CD8-positive, alpha-beta memory T cell (primary cell): ENCODE results near the gene ATXN1. TPM values are rescaled to one million over a fixed set of nuclear protein-coding genes. Genes with fewer than 3 reads are reported as not detected.

Experiments used
- CTCF ChIA-PET: fragments of 350-600 bp; sonication (Branson Sonifier 250); formaldehyde crosslinking; loops from one replicate; lab custom pipeline; 2021; ENCODE audit warnings: antibody characterized with exemption; lab: Charles Lee
- POLR2A ChIA-PET: fragments of 350-600 bp; sonication (Branson Sonifier 250); formaldehyde crosslinking; loops from one replicate; lab custom pipeline; 2021; ENCODE audit warnings: antibody characterized with exemption; lab: Charles Lee
- DNase-seq, 5 donors: peaks; one replicate each; pipeline versions ENCODE4 v3.0.0 to v3.0.0-alpha.2; 2020 to 2022; ENCODE audit warnings: mixed read lengths in 1 of 5
- H3K27ac ChIP-seq: one replicate; pipeline ENCODE4 v1.7.0; 2013; ENCODE audit warnings: low read depth, mild to moderate bottlenecking, low read length, moderate library complexity
- H3K27me3 ChIP-seq: 2 replicates; pipeline ENCODE4 v1.7.0; 2013; ENCODE audit warnings: low read length, mild to moderate bottlenecking; ENCODE audit not compliant: insufficient read depth, poor library complexity, severe bottlenecking
- H3K36me3 ChIP-seq: 2 replicates; pipeline ENCODE4 v1.7.0; 2013; ENCODE audit warnings: mild to moderate bottlenecking, low read length, moderate library complexity; ENCODE audit not compliant: insufficient read depth
- H3K4me1 ChIP-seq: 2 replicates; pipeline ENCODE4 v1.7.0; 2013; ENCODE audit warnings: mild to moderate bottlenecking, low read length, moderate library complexity; ENCODE audit not compliant: insufficient read depth
- H3K4me3 ChIP-seq: 2 replicates; pipeline ENCODE4 v1.7.0; 2013; ENCODE audit warnings: mild to moderate bottlenecking, low read length
- H3K9me3 ChIP-seq: 2 replicates; pipeline ENCODE4 v1.7.0; 2013; ENCODE audit warnings: mild to moderate bottlenecking, low read length
- H3K27ac Mint-ChIP-seq, 8 donors: one replicate each; pipeline ENCODE4 v1.8.0; 2020 to 2021; ENCODE audit warnings: mixed read lengths in 8 of 8, mild to moderate bottlenecking in 6 of 8, inconsistent platforms in 3 of 8, moderate library complexity in 3 of 8
- H3K27me3 Mint-ChIP-seq, 2 donors: one replicate each; pipeline ENCODE4 v1.8.0; 2020 to 2021; ENCODE audit warnings: mixed read lengths in 2 of 2, mild to moderate bottlenecking in 1 of 2, moderate library complexity in 1 of 2
- H3K36me3 Mint-ChIP-seq, 3 donors: one replicate each; pipeline ENCODE4 v1.8.0; 2020 to 2021; ENCODE audit warnings: mixed read lengths in 3 of 3, inconsistent platforms in 1 of 3, mild to moderate bottlenecking in 1 of 3
- H3K4me1 Mint-ChIP-seq, 3 donors: one replicate each; pipeline ENCODE4 v1.8.0; 2020 to 2021; ENCODE audit warnings: mixed read lengths in 3 of 3, inconsistent platforms in 1 of 3, mild to moderate bottlenecking in 1 of 3
- H3K4me3 Mint-ChIP-seq, 7 donors: one replicate each; pipeline ENCODE4 v1.8.0; 2020 to 2021; ENCODE audit warnings: mixed read lengths in 7 of 7, mild to moderate bottlenecking in 6 of 7, moderate library complexity in 4 of 7, inconsistent platforms in 2 of 7
- H3K9me3 Mint-ChIP-seq, 5 donors: one replicate each; pipeline ENCODE4 v1.8.0; 2020 to 2022; ENCODE audit warnings: mixed read lengths in 5 of 5, mild to moderate bottlenecking in 3 of 5, moderate library complexity in 2 of 5, inconsistent platforms in 1 of 5
- polyA plus RNA-seq: library from polyadenylated mRNA; unstranded; fragments of 300-500 nt; fragmentation: Illumina TruSeq; gene quantifications from one replicate; pipeline ENCODE4 v1.2.3, GENCODE V29; 2021
- total RNA-seq, 2 experiments: library from RNA; stranded (reverse); gene quantifications; one replicate each; pipeline ENCODE4 v1.2.3, GENCODE V29; 2021

ATXN1 gene
- total and polyA plus RNA-seq, 3 experiments from 2014 or later = 20.0 to 114 (median 111) TPM

DNA sequence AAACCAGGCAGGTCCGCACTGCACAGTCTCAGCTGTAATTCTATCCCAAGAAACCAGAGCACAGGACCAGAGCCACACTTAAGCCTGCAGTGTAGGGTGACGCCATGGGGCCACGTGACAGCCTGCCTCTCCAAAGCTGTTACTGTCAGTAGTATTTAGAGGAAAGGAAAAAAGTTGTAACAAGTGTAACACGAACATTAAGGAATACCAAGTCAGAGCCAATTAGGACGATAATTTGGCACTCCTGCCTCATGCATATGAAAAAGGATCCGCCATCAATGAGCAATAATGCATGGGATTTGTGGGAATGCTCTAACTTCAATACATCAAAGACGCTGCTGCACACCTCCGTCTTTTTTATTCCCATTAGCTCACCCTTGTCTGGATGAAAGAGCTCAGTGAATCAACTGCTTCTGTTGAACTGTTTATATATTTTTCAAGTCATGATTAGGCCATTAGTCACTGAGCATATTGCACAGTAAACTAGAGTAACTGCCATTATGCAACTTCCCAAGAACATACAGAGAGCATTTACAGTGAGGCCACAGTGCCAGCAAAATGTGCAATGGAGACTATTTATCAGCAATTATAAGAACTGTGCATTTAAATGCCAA lies 79.9 kb downstream of the ATXN1 start:
- no peak overlapping the region for H3K27ac ChIP-seq
- no peaks in the 10 kb centered on the region for H3K27me3 ChIP-seq
- no peak overlapping the region for H3K4me3 ChIP-seq
- Mint-ChIP-seq H3K36me3 (peaks cover 5 to 32% (median 10%) of the 10 kb centered on the region in 3 donors), H3K27me3 (no peaks in the 10 kb centered on the region), H3K4me1 (peaks cover 46 to 89% (median 75%) of the 10 kb centered on the region in 3 donors), H3K9me3 (no peaks in the 10 kb centered on the region), H3K4me3 (no peak overlapping the region), H3K27ac (peak overlapping the region in 2 of 8 donors; percentile 39 to 72)
- H3K9me3 ChIP-seq = no peaks in the 10 kb centered on the region
- ChIA-PET CTCF (interaction anchor here (0.7 to 1.7 kb wide), 5 partner anchors 9 to 82 kb away, joined by 3 to 5 read pairs (median 3); no protein-coding TSS in a partner anchor), POLR2A (no interaction called here)
- no peaks in the 10 kb centered on the region for H3K4me1 ChIP-seq
- no peaks in the 10 kb centered on the region for H3K36me3 ChIP-seq
- DNase-seq = no peak

GRCh38 chr6:16679050-16679449 lies 82.2 kb downstream of the ATXN1 start:
- Histone ChIP-seq H3K9me3 (no peaks in the 10 kb centered on the region), H3K27me3 (no peaks in the 10 kb centered on the region), H3K27ac (no peak overlapping the region), H3K36me3 (no peaks in the 10 kb centered on the region), H3K4me3 (no peak overlapping the region), H3K4me1 (no peaks in the 10 kb centered on the region)
- ChIA-PET CTCF (no interaction called here), POLR2A (no interaction called here)
- H3K27ac Mint-ChIP-seq = peak overlapping the region in 3 of 8 donors; percentile 17 to 40 (median 33)
- no peak for DNase-seq
- peaks cover 5 to 37% (median 10%) of the 10 kb centered on the region in 3 donors for H3K36me3 Mint-ChIP-seq
- peaks cover 42 to 85% (median 70%) of the 10 kb centered on the region in 3 donors for H3K4me1 Mint-ChIP-seq
- H3K27me3 Mint-ChIP-seq = no peaks in the 10 kb centered on the region
- no peaks in the 10 kb centered on the region for H3K9me3 Mint-ChIP-seq
- H3K4me3 Mint-ChIP-seq = no peak overlapping the region

GRCh38 chr6:16677458-16677857 lies 83.8 kb downstream of the ATXN1 start:
- Histone ChIP-seq H3K36me3 (no peaks in the 10 kb centered on the region), H3K27ac (no peak overlapping the region), H3K9me3 (no peaks in the 10 kb centered on the region), H3K4me3 (no peak overlapping the region), H3K27me3 (no peaks in the 10 kb centered on the region), H3K4me1 (no peaks in the 10 kb centered on the region)
- POLR2A ChIA-PET = interaction anchor here (0.6 kb wide), 1 partner anchor 82 kb away, joined by 5 read pairs; no protein-coding TSS in a partner anchor
- peak overlapping the region in 1 of 7 donors; percentile 23 for H3K4me3 Mint-ChIP-seq
- CTCF ChIA-PET = interaction anchor here (0.8 to 1.0 kb wide), 2 partner anchors 19 to 86 kb away, joined by 3 read pairs; no protein-coding TSS in a partner anchor
- H3K4me1 Mint-ChIP-seq = peaks cover 33 to 82% (median 64%) of the 10 kb centered on the region in 3 donors
- H3K36me3 Mint-ChIP-seq = peaks cover 5 to 28% (median 8%) of the 10 kb centered on the region in 3 donors
- DNase-seq = no peak
- H3K9me3 Mint-ChIP-seq = no peaks in the 10 kb centered on the region
- peak overlapping the region in 2 of 8 donors; percentile 49 to 64 for H3K27ac Mint-ChIP-seq
- H3K27me3 Mint-ChIP-seq = no peaks in the 10 kb centered on the region

DNA sequence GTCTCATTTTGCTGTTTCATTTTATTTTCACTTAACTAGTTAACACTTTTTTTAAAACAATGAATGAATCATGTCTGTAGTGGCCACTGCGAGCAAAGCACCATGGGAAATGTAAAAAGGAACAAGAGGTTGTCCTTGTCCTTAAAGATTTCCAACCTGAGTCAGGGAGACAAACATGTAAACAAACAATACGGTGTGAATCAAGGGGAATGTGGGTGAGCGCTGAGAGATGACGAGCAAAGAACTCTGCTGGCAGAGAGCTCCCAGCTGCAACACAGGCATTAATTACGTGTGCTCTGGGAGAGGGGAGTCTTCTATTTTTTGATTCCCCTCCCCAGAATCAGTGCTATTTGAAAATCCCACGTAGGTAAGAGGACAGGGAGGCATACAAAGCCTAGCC lies 84.3 kb downstream of the ATXN1 start:
- DNase-seq = no peak
- H3K36me3 ChIP-seq = no peaks in the 10 kb centered on the region
- peak overlapping the region in 5 of 7 donors; percentile 6 to 47 (median 28) for H3K4me3 Mint-ChIP-seq
- POLR2A ChIA-PET = interaction anchor here (0.6 kb wide), 1 partner anchor 82 kb away, joined by 5 read pairs; no protein-coding TSS in a partner anchor
- H3K27me3 ChIP-seq = no peaks in the 10 kb centered on the region
- no peaks in the 10 kb centered on the region for H3K27me3 Mint-ChIP-seq
- H3K9me3 Mint-ChIP-seq = no peaks in the 10 kb centered on the region
- no peaks in the 10 kb centered on the region for H3K9me3 ChIP-seq
- H3K27ac ChIP-seq = no peak overlapping the region
- CTCF ChIA-PET = interaction anchor here (0.8 kb wide), 1 partner anchor 87 kb away, joined by 3 read pairs; no protein-coding TSS in a partner anchor
- H3K4me1 Mint-ChIP-seq = peaks cover 38 to 85% (median 67%) of the 10 kb centered on the region in 3 donors
- peak overlapping the region in 7 of 8 donors; percentile 7 to 69 (median 47) for H3K27ac Mint-ChIP-seq
- H3K4me1 ChIP-seq = no peaks in the 10 kb centered on the region
- peaks cover 5 to 24% (median 7%) of the 10 kb centered on the region in 3 donors for H3K36me3 Mint-ChIP-seq
- H3K4me3 ChIP-seq = no peak overlapping the region

DNA sequence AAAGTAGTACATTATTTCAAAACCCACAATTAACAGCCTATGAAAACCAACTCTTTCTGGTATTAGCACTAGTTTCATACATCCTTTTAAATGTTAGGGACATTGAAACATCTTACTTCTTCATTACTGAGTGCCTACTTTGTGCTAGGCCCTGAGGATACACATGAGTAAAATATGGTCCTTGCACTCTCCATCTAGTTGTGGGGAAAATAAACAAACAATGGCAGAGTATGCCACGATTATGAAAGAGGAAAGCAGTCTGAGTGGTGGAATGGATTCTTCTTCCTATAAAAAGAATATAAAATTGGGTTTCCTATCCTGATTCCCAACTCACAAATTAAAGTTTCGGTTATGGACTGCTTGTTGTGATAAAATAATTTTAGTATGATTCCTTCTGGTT lies 84.9 kb downstream of the ATXN1 start:
- H3K4me1 ChIP-seq = no peaks in the 10 kb centered on the region
- DNase-seq = no peak
- peaks cover 5 to 18% (median 7%) of the 10 kb centered on the region in 3 donors for H3K36me3 Mint-ChIP-seq
- no peaks in the 10 kb centered on the region for H3K9me3 ChIP-seq
- H3K4me1 Mint-ChIP-seq = peaks cover 38 to 86% (median 68%) of the 10 kb centered on the region in 3 donors
- no peaks in the 10 kb centered on the region for H3K36me3 ChIP-seq
- ChIA-PET POLR2A (no interaction called here), CTCF (no interaction called here)
- H3K9me3 Mint-ChIP-seq = no peaks in the 10 kb centered on the region
- H3K4me3 Mint-ChIP-seq = peak overlapping the region in 1 of 7 donors; percentile 42
- H3K4me3 ChIP-seq = no peak overlapping the region
- peak overlapping the region in 6 of 8 donors; percentile 7 to 69 (median 46) for H3K27ac Mint-ChIP-seq
- H3K27me3 Mint-ChIP-seq = no peaks in the 10 kb centered on the region
- no peaks in the 10 kb centered on the region for H3K27me3 ChIP-seq
- no peak overlapping the region for H3K27ac ChIP-seq

GRCh38 chr6:16674801-16675392 lies 86.4 kb downstream of the ATXN1 start:
- no peak for DNase-seq
- Histone ChIP-seq H3K27me3 (no peaks in the 10 kb centered on the region), H3K27ac (no peak overlapping the region), H3K4me1 (peaks cover 8% of the 10 kb centered on the region), H3K36me3 (no peaks in the 10 kb centered on the region), H3K9me3 (no peaks in the 10 kb centered on the region), H3K4me3 (no peak overlapping the region)
- no peaks in the 10 kb centered on the region for H3K27me3 Mint-ChIP-seq
- peaks cover 0 to 7% (median 7%) of the 10 kb centered on the region in 3 donors for H3K36me3 Mint-ChIP-seq
- no peak overlapping the region for H3K4me3 Mint-ChIP-seq
- H3K27ac Mint-ChIP-seq = peak overlapping the region in 2 of 8 donors; percentile 18 to 58
- POLR2A ChIA-PET = no interaction called here
- CTCF ChIA-PET = no interaction called here
- H3K4me1 Mint-ChIP-seq = peaks cover 47 to 87% (median 73%) of the 10 kb centered on the region in 3 donors
- no peaks in the 10 kb centered on the region for H3K9me3 Mint-ChIP-seq

DNA sequence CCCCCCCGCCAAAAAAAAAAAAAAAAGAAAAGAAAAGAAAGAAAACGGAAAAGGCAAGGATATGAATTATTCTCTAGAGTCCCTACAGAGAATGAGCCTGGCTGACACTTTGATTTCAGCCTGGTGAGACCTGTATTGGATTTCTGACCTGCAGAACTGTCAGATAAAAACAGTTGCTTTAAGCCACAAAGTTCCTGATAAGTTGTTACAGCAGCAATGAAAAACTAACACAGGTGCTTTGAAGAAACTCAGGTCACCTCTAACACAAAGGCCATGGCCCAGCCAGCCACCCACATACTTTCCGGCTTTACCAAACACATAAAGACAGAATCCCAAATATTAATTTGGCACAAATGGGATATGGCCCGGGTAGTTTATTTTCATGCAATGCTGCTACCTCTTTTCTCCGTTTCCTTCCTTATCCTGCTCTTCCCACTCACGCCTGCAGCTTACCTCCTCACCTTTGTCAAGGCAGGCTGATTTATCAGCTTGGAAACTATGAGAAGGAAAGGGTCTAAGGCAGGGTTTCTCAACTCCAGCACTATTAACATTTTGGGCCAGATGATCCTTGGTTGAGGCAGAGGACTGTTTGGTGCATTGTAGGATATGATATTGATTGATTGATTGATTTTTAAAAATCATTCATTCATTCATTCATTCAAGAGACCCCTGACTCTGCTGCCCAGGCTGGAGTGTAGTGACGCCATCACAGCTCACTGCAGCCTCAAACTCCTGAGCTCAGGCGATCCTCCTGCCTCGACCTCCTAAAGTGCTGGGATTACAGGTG lies 88.1 kb downstream of the ATXN1 start:
- ChIA-PET POLR2A (no interaction called here), CTCF (no interaction called here)
- Mint-ChIP-seq H3K36me3 (peaks cover 0 to 6% (median 5%) of the 10 kb centered on the region in 3 donors), H3K27me3 (no peaks in the 10 kb centered on the region), H3K9me3 (no peaks in the 10 kb centered on the region), H3K4me3 (no peak overlapping the region), H3K4me1 (peaks cover 59 to 92% (median 85%) of the 10 kb centered on the region in 3 donors), H3K27ac (peak overlapping the region in 5 of 8 donors; percentile 35 to 98 (median 77))
- no peak overlapping the region for H3K4me3 ChIP-seq
- no peak for DNase-seq
- no peaks in the 10 kb centered on the region for H3K9me3 ChIP-seq
- H3K27me3 ChIP-seq = no peaks in the 10 kb centered on the region
- no peaks in the 10 kb centered on the region for H3K36me3 ChIP-seq
- peaks cover 20% of the 10 kb centered on the region for H3K4me1 ChIP-seq
- no peak overlapping the region for H3K27ac ChIP-seq
